ENCODE measurements around the gene TMX3.

DNA sequence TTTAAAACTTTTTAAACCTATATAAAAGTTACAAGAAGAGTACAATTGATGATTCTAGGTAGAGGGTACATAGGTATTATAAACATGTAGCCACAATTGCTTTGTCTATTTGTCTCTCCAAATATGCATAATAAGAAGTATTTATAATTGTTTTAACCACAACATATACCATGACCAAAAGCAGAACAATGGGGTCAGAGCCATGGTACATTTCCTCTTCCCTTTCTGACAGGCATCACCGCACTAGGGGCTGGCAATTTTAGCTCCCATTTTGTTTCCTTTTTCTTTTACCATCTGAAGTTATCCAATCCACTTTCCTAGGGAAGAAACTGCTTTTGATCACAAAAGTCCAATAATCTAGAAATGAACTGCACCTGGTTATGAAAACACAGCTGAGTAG, 49.3 kb downstream of the TMX3 start:
- TF ChIP-seq, protein P1, sequence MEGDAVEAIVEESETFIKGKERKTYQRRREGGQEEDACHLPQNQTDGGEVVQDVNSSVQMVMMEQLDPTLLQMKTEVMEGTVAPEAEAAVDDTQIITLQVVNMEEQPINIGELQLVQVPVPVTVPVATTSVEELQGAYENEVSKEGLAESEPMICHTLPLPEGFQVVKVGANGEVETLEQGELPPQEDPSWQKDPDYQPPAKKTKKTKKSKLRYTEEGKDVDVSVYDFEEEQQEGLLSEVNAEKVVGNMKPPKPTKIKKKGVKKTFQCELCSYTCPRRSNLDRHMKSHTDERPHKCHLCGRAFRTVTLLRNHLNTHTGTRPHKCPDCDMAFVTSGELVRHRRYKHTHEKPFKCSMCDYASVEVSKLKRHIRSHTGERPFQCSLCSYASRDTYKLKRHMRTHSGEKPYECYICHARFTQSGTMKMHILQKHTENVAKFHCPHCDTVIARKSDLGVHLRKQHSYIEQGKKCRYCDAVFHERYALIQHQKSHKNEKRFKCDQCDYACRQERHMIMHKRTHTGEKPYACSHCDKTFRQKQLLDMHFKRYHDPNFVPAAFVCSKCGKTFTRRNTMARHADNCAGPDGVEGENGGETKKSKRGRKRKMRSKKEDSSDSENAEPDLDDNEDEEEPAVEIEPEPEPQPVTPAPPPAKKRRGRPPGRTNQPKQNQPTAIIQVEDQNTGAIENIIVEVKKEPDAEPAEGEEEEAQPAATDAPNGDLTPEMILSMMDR (IDR thresholded peaks at IDR 0.05) = no peak
- TF ChIP-seq POLR2A (IDR thresholded peaks at IDR 0.05) = no peak
